Measurements from ENCODE around the gene ANO1. TPM values are rescaled to one million over a fixed set of nuclear protein-coding genes. Genes with fewer than 3 reads are reported as not detected.

ANO1 gene
- total RNA-seq, 1 experiment from 2014 or later: 184 TPM

DNA sequence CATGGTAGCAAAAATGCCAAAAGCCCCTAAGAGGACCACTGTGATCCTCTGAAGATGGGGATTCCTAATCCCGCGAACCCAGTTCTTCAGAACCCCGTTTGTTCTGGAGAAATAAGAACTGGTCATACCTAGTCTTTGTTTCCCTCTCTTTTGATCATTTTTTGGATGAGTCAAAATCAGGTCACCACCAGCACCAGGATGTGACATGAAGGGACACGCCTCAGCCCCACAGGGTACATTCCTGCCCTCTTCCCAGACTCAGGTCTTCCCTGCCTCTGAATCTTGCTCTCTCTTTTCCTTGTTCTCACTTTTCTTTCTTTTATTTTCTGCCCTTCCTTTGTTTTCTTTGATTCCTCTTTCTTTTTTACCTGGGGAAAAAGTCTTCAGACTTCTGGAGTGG is 14.6 kb upstream of the ANO1 start:
- no peaks in the 10 kb centered on the region for H3K9me3 ChIP-seq (ENCODE audit: low read length)
- TF ChIP-seq EZH2 (IDR thresholded peaks at IDR 0.05; ENCODE audit: low read length, unreplicated experiment): no peak
- TF ChIP-seq, protein P1, sequence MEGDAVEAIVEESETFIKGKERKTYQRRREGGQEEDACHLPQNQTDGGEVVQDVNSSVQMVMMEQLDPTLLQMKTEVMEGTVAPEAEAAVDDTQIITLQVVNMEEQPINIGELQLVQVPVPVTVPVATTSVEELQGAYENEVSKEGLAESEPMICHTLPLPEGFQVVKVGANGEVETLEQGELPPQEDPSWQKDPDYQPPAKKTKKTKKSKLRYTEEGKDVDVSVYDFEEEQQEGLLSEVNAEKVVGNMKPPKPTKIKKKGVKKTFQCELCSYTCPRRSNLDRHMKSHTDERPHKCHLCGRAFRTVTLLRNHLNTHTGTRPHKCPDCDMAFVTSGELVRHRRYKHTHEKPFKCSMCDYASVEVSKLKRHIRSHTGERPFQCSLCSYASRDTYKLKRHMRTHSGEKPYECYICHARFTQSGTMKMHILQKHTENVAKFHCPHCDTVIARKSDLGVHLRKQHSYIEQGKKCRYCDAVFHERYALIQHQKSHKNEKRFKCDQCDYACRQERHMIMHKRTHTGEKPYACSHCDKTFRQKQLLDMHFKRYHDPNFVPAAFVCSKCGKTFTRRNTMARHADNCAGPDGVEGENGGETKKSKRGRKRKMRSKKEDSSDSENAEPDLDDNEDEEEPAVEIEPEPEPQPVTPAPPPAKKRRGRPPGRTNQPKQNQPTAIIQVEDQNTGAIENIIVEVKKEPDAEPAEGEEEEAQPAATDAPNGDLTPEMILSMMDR (conservative IDR thresholded peaks at IDR 0.05; ENCODE audit: low read depth, low read length): no peak
- no peak for TF ChIP-seq EZH2phosphoT487 (IDR thresholded peaks at IDR 0.05; ENCODE audit: borderline replicate concordance, low read length)
- intact Hi-C loops (cut with micrococcal nuclease): no loop called here
- H3F3A ChIP-seq (ENCODE audit: low read length, unreplicated experiment): no peaks in the 10 kb centered on the region
- ChIA-PET POLR2A (ENCODE audit: unreplicated experiment) (no interaction called here), CTCF (no interaction called here)
- H3K27ac ChIP-seq (ENCODE audit: low read length): peak overlapping the region; percentile 87
- peak overlapping the region; percentile 1; the same call in 1 of the 2 replicates for H2AFZ ChIP-seq (ENCODE audit: low read length)
- no peaks in the 10 kb centered on the region for H4K20me1 ChIP-seq (ENCODE audit: low read length)
- H3K4me1 ChIP-seq (ENCODE audit: insufficient read depth, low read length): peaks cover 44% of the 10 kb centered on the region
- no peaks in the 10 kb centered on the region for H3K9me2 ChIP-seq (replicated peaks; ENCODE audit: low read length)
- H3K4me2 ChIP-seq (ENCODE audit: low read length): peak overlapping the region; percentile 34
- no TSS peak for BruUV-seq (replicated peaks)
- peak; percentile 84 for DNase-seq
- peak overlapping the region; percentile 55 for H3K9ac ChIP-seq (ENCODE audit: low read length)
- no peaks in the 10 kb centered on the region for H3K27me3 ChIP-seq (ENCODE audit: low read length)
- peak; percentile 79 for ATAC-seq
- H3K79me2 ChIP-seq (ENCODE audit: low read length): no peaks in the 10 kb centered on the region
- H3K4me3 ChIP-seq (ENCODE audit: low read length): no peak overlapping the region
- no peaks in the 10 kb centered on the region for H3K36me3 ChIP-seq (ENCODE audit: low read depth, low read length)

DNA sequence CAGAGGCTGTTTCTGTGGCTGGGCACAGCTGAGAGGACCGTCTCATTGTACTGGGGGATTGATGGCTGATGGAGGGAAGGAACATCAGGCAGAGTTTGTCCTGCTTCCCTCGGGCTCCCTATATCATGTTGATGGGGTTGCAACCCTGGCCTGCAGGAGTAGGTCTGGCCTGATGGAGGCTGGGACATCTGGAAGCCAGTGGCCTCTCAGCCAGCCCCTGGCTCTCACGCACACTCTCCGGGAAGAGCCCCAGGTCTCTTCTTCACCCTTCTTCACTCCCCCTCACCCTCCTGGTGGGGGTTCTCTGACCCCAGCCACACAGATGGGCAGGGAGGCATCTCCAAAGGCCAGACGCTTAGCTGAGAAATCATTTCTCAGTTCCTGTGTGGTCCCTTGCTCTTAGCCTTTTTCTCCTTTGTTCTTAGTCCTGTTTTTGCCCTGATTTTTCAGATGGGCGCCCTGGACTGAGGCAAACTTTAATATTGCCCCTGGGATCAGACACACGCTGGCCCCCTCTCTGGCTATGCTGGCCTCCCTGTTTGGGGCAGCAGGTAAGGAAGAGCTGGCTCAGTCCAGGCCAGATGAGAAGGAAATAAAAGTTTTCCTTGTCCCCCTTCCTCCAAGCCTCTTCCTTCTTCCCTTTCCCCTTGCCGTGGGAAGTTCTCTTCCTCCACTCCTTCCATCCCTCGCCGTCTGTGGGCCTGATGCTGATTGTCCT is 13.9 kb upstream of the ANO1 start:
- H3F3A ChIP-seq (ENCODE audit: low read length, unreplicated experiment): no peaks in the 10 kb centered on the region
- no peaks in the 10 kb centered on the region for H4K20me1 ChIP-seq (ENCODE audit: low read length)
- no peaks in the 10 kb centered on the region for H3K27me3 ChIP-seq (ENCODE audit: low read length)
- H3K4me2 ChIP-seq (ENCODE audit: low read length): peak overlapping the region; percentile 34
- ChIA-PET CTCF (interaction anchor here (0.6 to 0.7 kb wide), 2 partner anchors 96 to 149 kb away, joined by 3 read pairs; no protein-coding TSS in a partner anchor), POLR2A (ENCODE audit: unreplicated experiment) (no interaction called here)
- no peaks in the 10 kb centered on the region for H3K79me2 ChIP-seq (ENCODE audit: low read length)
- H3K36me3 ChIP-seq (ENCODE audit: low read depth, low read length): no peaks in the 10 kb centered on the region
- H2AFZ ChIP-seq (ENCODE audit: low read length): peak overlapping the region; percentile 1; the same call in 1 of the 2 replicates
- peaks cover 48% of the 10 kb centered on the region for H3K4me1 ChIP-seq (ENCODE audit: insufficient read depth, low read length)
- H3K9me3 ChIP-seq (ENCODE audit: low read length): no peaks in the 10 kb centered on the region
- TSS peak; percentile 95 for BruUV-seq (replicated peaks)
- no peak for DNase-seq
- H3K27ac ChIP-seq (ENCODE audit: low read length): peak overlapping the region; percentile 87
- no peak for ATAC-seq
- H3K9me2 ChIP-seq (replicated peaks; ENCODE audit: low read length): no peaks in the 10 kb centered on the region
- no peak overlapping the region for H3K4me3 ChIP-seq (ENCODE audit: low read length)
- intact Hi-C loops (cut with micrococcal nuclease): no loop called here
- peak overlapping the region; percentile 55 for H3K9ac ChIP-seq (ENCODE audit: low read length)
- TF ChIP-seq EZH2phosphoT487 (IDR thresholded peaks at IDR 0.05; ENCODE audit: borderline replicate concordance, low read length) (no peak), EZH2 (IDR thresholded peaks at IDR 0.05; ENCODE audit: low read length, unreplicated experiment) (no peak)

DNA sequence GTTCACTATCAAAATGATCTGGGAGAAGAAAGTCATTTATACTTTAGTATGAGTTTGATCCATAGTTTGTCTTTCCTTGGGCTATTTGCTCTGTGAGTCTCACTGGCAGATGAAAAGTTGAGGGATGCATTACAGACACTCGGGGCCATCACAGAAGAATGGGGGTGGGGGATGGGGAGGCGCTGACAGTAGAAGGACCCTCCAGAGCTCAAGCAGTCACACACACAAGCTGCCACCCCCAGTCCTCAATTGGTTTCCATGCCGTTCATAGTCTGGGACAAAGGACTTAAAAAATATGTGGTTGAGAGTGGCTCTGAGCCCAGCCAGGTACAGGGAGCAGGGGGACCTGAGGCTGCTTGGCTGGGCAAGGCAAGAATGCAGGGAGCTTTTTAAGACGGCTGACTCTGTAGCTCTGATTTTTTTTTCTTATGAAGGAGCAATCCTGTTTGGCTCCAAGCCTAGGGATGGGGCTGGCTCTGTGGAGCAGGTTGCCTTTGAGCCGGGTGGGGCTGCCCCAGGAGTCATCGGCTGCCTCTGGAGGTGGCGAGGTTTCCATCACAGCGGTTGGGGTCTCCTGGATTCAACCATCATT is 13.3 kb upstream of the ANO1 start:
- CTCF ChIA-PET: interaction anchor here (0.6 to 0.7 kb wide), 2 partner anchors 95 to 149 kb away, joined by 3 read pairs; no protein-coding TSS in a partner anchor
- Histone ChIP-seq H3K4me1 (ENCODE audit: insufficient read depth, low read length) (peaks cover 48% of the 10 kb centered on the region), H3K4me3 (ENCODE audit: low read length) (no peak overlapping the region), H3K4me2 (ENCODE audit: low read length) (0 out of 2 replicates have a peak overlapping the region, but pooled peaks have one; percentile 34), H3K27me3 (ENCODE audit: low read length) (no peaks in the 10 kb centered on the region), H3K9me2 (replicated peaks; ENCODE audit: low read length) (no peaks in the 10 kb centered on the region), H3K27ac (ENCODE audit: low read length) (peak overlapping the region; percentile 87), H3K79me2 (ENCODE audit: low read length) (no peaks in the 10 kb centered on the region), H3K9ac (ENCODE audit: low read length) (peak overlapping the region; percentile 55; the same call in 1 of the 2 replicates), H3F3A (ENCODE audit: low read length, unreplicated experiment) (no peaks in the 10 kb centered on the region), H2AFZ (ENCODE audit: low read length) (no peak overlapping the region), H4K20me1 (ENCODE audit: low read length) (no peaks in the 10 kb centered on the region), H3K9me3 (ENCODE audit: low read length) (no peaks in the 10 kb centered on the region), H3K36me3 (ENCODE audit: low read depth, low read length) (no peaks in the 10 kb centered on the region)
- no peak for TF ChIP-seq EZH2 (IDR thresholded peaks at IDR 0.05; ENCODE audit: low read length, unreplicated experiment)
- TF ChIP-seq EZH2phosphoT487 (IDR thresholded peaks at IDR 0.05; ENCODE audit: borderline replicate concordance, low read length): no peak
- TF ChIP-seq, protein P1 (conservative IDR thresholded peaks at IDR 0.05; ENCODE audit: low read depth, low read length): no peak
- ATAC-seq (no peak), DNase-seq (peak; percentile 56)
- POLR2A ChIA-PET (ENCODE audit: unreplicated experiment): no interaction called here
- intact Hi-C loops (cut with micrococcal nuclease): no loop called here
- BruUV-seq (replicated peaks): TSS peak; percentile 44

Measured in PC-3 (cell line).